Loucy (cell line): ENCODE data around the gene EIF4G3.

Experiments used
- CTCF ChIP-seq: fragments of 200-600 bp; sonication (generic); conservative IDR thresholded peaks from 2 replicates; pipeline ENCODE4 v1.5.1; 2014; ENCODE audit warnings: mild to moderate bottlenecking, antibody characterized with exemption, low read length
- EZH2phosphoT487 ChIP-seq: fragments of 200-600 bp; IDR thresholded peaks from 2 replicates; pipeline ENCODE4 v1.6.1; 2018; ENCODE audit warnings: antibody characterized with exemption, mild to moderate bottlenecking, moderate library complexity, borderline replicate concordance

GRCh38 chr1:21084111-21084810 is 92.4 kb downstream of the EIF4G3 start:
- TF ChIP-seq CTCF (no peak), EZH2phosphoT487 (no peak)
